IMR-90 (cell line): ENCODE results near the gene RASSF5.

Experiments
- BHLHE40 ChIP-seq: fragments of 150-350 bp; IDR thresholded peaks from 2 replicates; pipeline ENCODE4 v1.6.1; 2016; ENCODE audit warnings: mild to moderate bottlenecking, low read depth, low read length
- CTCF ChIP-seq: conservative IDR thresholded peaks from 2 replicates; pipeline ENCODE4 v1.5.1; 2012; ENCODE audit warnings: mild to moderate bottlenecking, low read depth, low read length, improper control_type of control experiment

GRCh38 chr1:206526064-206526911, 19.0 kb downstream of the RASSF5 start:
- TF ChIP-seq CTCF, result no peak
- no peak for TF ChIP-seq BHLHE40
